A549 (cell line): ENCODE measurements around the gene UTP15. TPM values are rescaled to one million over a fixed set of nuclear protein-coding genes. Genes with fewer than 3 reads are reported as not detected.

ENCODE experiments used
- ATAC-seq, 2 experiments: fragments of 200-7000 bp in 1 of 2; fragments of >200 bp in 1 of 2; cut with Nextera tagmentation in 1 of 2; cut with Tn5 transposase in 1 of 2; 3 replicates each; pipeline versions ENCODE4 v1.8.0 to v1.9.1; 2018 to 2020; ENCODE audit warnings: mild to moderate bottlenecking in 1 of 2, moderate library complexity in 1 of 2
- CTCF ChIA-PET: fragments of 300-600 bp; sonication (Branson Sonifier 250); formaldehyde crosslinking; extraction: SDS; loops from one replicate; lab custom pipeline; 2021; ENCODE audit warnings: antibody characterized with exemption, inconsistent platforms; lab: Yijun Ruan, JAX
- POLR2A ChIA-PET: fragments of 350-600 bp; formaldehyde crosslinking; extraction: SDS; loops from one replicate; lab custom pipeline; 2021; ENCODE audit warnings: antibody characterized with exemption, inconsistent platforms; lab: Yijun Ruan, JAX
- DNase-seq, 2 experiments: peaks; one replicate each; pipeline versions ENCODE4 v3.0.0 to v3.0.0-alpha.2; 2011 to 2016; ENCODE audit warnings: low read depth in 1 of 2, low spot score in 1 of 2
- FAIRE-seq: peaks from 2 replicates; lab custom pipeline; 2011; peaks lifted over from hg19 to GRCh38; lab: Jason Lieb, UNC
- H3K27ac ChIP-seq, 2 experiments: fragments of >200 bp; sonication (Bioruptor Twin); formaldehyde crosslinking; 3 replicates each; pipeline ENCODE4 v1.5.1; 2016 to 2017
- H3K4me1 ChIP-seq: fragments of >200 bp; sonication (Bioruptor Twin); formaldehyde crosslinking; 3 replicates; pipeline ENCODE4 v1.6.1; 2016
- H3K4me2 ChIP-seq: fragments of >200 bp; sonication (Bioruptor Twin); formaldehyde crosslinking; 3 replicates; pipeline ENCODE4 v1.6.1; 2016
- H3K4me3 ChIP-seq: fragments of >200 bp; sonication (Bioruptor Twin); formaldehyde crosslinking; 3 replicates; pipeline ENCODE4 v1.5.1; 2016
- H3K9me3 ChIP-seq: fragments of >200 bp; sonication (Bioruptor Twin); formaldehyde crosslinking; 3 replicates; pipeline ENCODE4 v1.6.1; 2016
- BHLHE40 ChIP-seq: IDR thresholded peaks from 2 replicates; pipeline ENCODE4 v1.6.1; 2012; ENCODE audit warnings: low read depth, low read length, inconsistent platforms
- CHD4 ChIP-seq: fragments of 200-600 bp; sonication (generic); IDR thresholded peaks from 2 replicates; pipeline ENCODE4 v1.6.1; 2016; ENCODE audit warnings: antibody characterized with exemption, mild to moderate bottlenecking, borderline replicate concordance
- EHF ChIP-seq: fragments of 250-450 bp; sonication (Bioruptor Pico); IDR thresholded peaks from 2 replicates; pipeline ENCODE4 v1.5.0; 2020; ENCODE audit warnings: mild to moderate bottlenecking
- EP300 ChIP-seq, 2 experiments: fragments of >200 bp; sonication (Bioruptor Twin); formaldehyde crosslinking; IDR thresholded peaks; 2 replicates in 1 of 2; 3 replicates in 1 of 2; pipeline ENCODE4 v1.6.1; 2016 to 2017
- ESRRA ChIP-seq: fragments of 150-350 bp; IDR thresholded peaks from 2 replicates; pipeline ENCODE4 v1.6.1; 2014; ENCODE audit warnings: mild to moderate bottlenecking, low read length, borderline replicate concordance
- FOSB ChIP-seq: fragments of 250-450 bp; sonication (Bioruptor Pico); IDR thresholded peaks from 2 replicates; pipeline ENCODE4 v1.5.0; 2020; ENCODE audit warnings: mild to moderate bottlenecking, moderate library complexity
- FOSL2 ChIP-seq, 2 experiments: fragments of 450-650 bp in 1 of 2; fragments of >200 bp in 1 of 2; sonication (Bioruptor Twin) in 1 of 2; formaldehyde crosslinking; IDR thresholded peaks; 2 replicates each; pipeline versions ENCODE4 v1.5.0 to v1.6.1; 2016 to 2020; ENCODE audit warnings: mild to moderate bottlenecking in 1 of 2, moderate library complexity in 1 of 2
- GATA3 ChIP-seq: IDR thresholded peaks from 2 replicates; pipeline ENCODE4 v1.6.1; 2012; ENCODE audit warnings: borderline replicate concordance
- MAZ ChIP-seq: fragments of 150-350 bp; IDR thresholded peaks from 2 replicates; pipeline ENCODE4 v1.6.1; 2014; ENCODE audit warnings: antibody characterized with exemption, low read depth, low read length, borderline replicate concordance
- MYC ChIP-seq: IDR thresholded peaks from 2 replicates; pipeline ENCODE4 v1.6.1; 2012; ENCODE audit warnings: mild to moderate bottlenecking, inconsistent platforms, low read length, improper control_type of control experiment, borderline replicate concordance
- NPAS2 ChIP-seq: fragments of 250-450 bp; sonication (Bioruptor Pico); IDR thresholded peaks from 2 replicates; pipeline ENCODE4 v1.8.0; 2022; ENCODE audit warnings: mild to moderate bottlenecking, moderate library complexity, borderline replicate concordance
- POLR2A ChIP-seq: IDR thresholded peaks from 2 replicates; pipeline ENCODE4 v1.6.1; 2012; ENCODE audit warnings: mild to moderate bottlenecking, low read length
- POLR2AphosphoS2 ChIP-seq: conservative IDR thresholded peaks from 2 replicates; pipeline ENCODE4 v1.6.1; 2012; ENCODE audit warnings: low read length, improper control_type of control experiment, inconsistent platforms
- RAD21 ChIP-seq, 2 experiments: fragments of >200 bp in 1 of 2; sonication (Bioruptor Twin) in 1 of 2; formaldehyde crosslinking in 1 of 2; IDR thresholded peaks in 1 of 2; conservative IDR thresholded peaks in 1 of 2; 2 replicates in 1 of 2; 3 replicates in 1 of 2; pipeline ENCODE4 v1.6.1; 2012 to 2018; ENCODE audit warnings: inconsistent platforms in 1 of 2
- RARB ChIP-seq: fragments of 250-450 bp; sonication (Bioruptor Pico); IDR thresholded peaks from 2 replicates; pipeline ENCODE4 v1.8.0; 2021; ENCODE audit warnings: mild to moderate bottlenecking, moderate library complexity
- RFX5 ChIP-seq: fragments of 450-650 bp; IDR thresholded peaks from 2 replicates; pipeline ENCODE4 v1.7.1; 2014; ENCODE audit warnings: antibody characterized with exemption, mild to moderate bottlenecking, moderate library complexity
- RNF2 ChIP-seq: fragments of 200-600 bp; sonication (generic); IDR thresholded peaks from 2 replicates; pipeline ENCODE4 v1.6.1; 2016; ENCODE audit warnings: low read depth, mild to moderate bottlenecking, antibody characterized with exemption, moderate library complexity, borderline replicate concordance
- TFCP2L1 ChIP-seq: fragments of 250-450 bp; sonication (Bioruptor Pico); IDR thresholded peaks from 2 replicates; pipeline ENCODE4 v1.5.0; 2021; ENCODE audit warnings: mild to moderate bottlenecking
- TP53 ChIP-seq: fragments of 250-450 bp; sonication (Bioruptor Pico); IDR thresholded peaks from 2 replicates; pipeline ENCODE4 v1.5.0; 2021; ENCODE audit warnings: mild to moderate bottlenecking, moderate library complexity
- ZC3H11A ChIP-seq: fragments of 450-650 bp; IDR thresholded peaks from 2 replicates; pipeline ENCODE4 v1.6.1; 2014; ENCODE audit warnings: antibody characterized with exemption, mild to moderate bottlenecking
- ZFP36 ChIP-seq: fragments of 450-650 bp; IDR thresholded peaks from 2 replicates; pipeline ENCODE4 v1.6.1; 2014; ENCODE audit warnings: borderline replicate concordance; ENCODE audit not compliant: partially characterized antibody
- WGBS: methylation state at CpG from one replicate; pipeline ENCODE4 v1.1.6; 2017; ENCODE audit errors: missing lambda C conversion rate; 5-methylcytosine and 5-hydroxymethylcytosine counted together
- polyA plus RNA-seq, 4 experiments: library from polyadenylated mRNA; depleted of rRNA in 3 of 4; stranded (reverse); fragments of >200 nt; fragmentation: RNase III in 1 of 4; extraction: RNeasy Plus Mini Kit Qiagen cat#74134 plus additional on column Dnase treatment in 1 of 4; gene quantifications; 2 replicates in 3 of 4; 3 replicates in 1 of 4; pipeline ENCODE4 v1.2.3, GENCODE V29; 2011 to 2017
- TF ChIP-seq, protein P1 (sequence below): fragments of >200 bp; sonication (Bioruptor Twin); formaldehyde crosslinking; IDR thresholded peaks from 3 replicates; pipeline ENCODE4 v1.6.1; 2016
- TF ChIP-seq, protein P2 (sequence below): fragments of 450-650 bp; IDR thresholded peaks from 2 replicates; pipeline ENCODE4 v1.6.1; 2014; ENCODE audit warnings: antibody characterized with exemption
- TF ChIP-seq, protein P3 (sequence below): IDR thresholded peaks from 2 replicates; pipeline ENCODE4 v1.6.1; 2012
- TF ChIP-seq, protein P4 (sequence below): fragments of 250-450 bp; sonication (Bioruptor Pico); IDR thresholded peaks from 2 replicates; pipeline ENCODE4 v1.5.0; 2021; ENCODE audit warnings: mild to moderate bottlenecking, moderate library complexity, borderline replicate concordance

UTP15 gene
- polyA plus RNA-seq, 2 of the 4 experiments (the other 2 are of a cell fraction) = 21.6 to 44.0 TPM

DNA sequence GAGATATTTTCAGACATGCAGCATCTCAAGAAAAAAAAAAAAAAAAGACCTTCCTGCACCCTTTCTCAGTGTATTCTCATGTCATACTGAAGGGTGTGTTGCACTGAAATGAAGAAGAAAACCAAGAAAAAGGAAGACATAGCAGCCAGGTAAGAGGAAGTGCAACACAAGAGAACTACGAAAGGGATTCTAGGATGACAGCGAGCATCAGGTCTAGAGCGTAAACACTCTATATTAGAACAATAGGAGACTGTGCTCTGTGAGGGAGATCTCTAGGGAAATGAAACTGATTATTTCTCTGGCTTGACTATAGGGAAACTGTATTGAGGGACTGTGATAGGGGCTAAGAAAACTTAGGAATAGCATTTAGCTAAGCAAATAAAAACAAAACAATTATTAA is 37.3 kb upstream of the UTP15 start:
- Histone ChIP-seq H3K4me2 (no peak overlapping the region), H3K4me3 (no peak overlapping the region), H3K9me3 (no peaks in the 10 kb centered on the region), H3K4me1 (no peaks in the 10 kb centered on the region), H3K27ac (no peak overlapping the region)
- TF ChIP-seq TP53 (CRISPR knock-in tag) (no peak), MAZ (no peak), RARB (CRISPR knock-in tag) (no peak), FOSB (no peak), MYC (no peak), RNF2 (no peak), CHD4 (no peak), NPAS2 (CRISPR knock-in tag) (no peak), POLR2A (no peak), RFX5 (no peak), GATA3 (no peak), ZC3H11A (no peak), FOSL2 (IDR thresholded peaks at IDR 0.05) (no peak), FOSL2 (CRISPR knock-in tag; IDR thresholded peaks at IDR 0.05) (no peak), RAD21 (conservative IDR thresholded peaks at IDR 0.05 in 1 of 2, IDR thresholded peaks at IDR 0.05 in 1 of 2) (no peak), BHLHE40 (no peak)
- TF ChIP-seq, protein P1, sequence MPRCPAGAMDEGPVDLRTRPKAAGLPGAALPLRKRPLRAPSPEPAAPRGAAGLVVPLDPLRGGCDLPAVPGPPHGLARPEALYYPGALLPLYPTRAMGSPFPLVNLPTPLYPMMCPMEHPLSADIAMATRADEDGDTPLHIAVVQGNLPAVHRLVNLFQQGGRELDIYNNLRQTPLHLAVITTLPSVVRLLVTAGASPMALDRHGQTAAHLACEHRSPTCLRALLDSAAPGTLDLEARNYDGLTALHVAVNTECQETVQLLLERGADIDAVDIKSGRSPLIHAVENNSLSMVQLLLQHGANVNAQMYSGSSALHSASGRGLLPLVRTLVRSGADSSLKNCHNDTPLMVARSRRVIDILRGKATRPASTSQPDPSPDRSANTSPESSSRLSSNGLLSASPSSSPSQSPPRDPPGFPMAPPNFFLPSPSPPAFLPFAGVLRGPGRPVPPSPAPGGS = no peak
- TF ChIP-seq, protein P2, sequence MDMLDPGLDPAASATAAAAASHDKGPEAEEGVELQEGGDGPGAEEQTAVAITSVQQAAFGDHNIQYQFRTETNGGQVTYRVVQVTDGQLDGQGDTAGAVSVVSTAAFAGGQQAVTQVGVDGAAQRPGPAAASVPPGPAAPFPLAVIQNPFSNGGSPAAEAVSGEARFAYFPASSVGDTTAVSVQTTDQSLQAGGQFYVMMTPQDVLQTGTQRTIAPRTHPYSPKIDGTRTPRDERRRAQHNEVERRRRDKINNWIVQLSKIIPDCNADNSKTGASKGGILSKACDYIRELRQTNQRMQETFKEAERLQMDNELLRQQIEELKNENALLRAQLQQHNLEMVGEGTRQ = no peak
- TF ChIP-seq, protein P3, sequence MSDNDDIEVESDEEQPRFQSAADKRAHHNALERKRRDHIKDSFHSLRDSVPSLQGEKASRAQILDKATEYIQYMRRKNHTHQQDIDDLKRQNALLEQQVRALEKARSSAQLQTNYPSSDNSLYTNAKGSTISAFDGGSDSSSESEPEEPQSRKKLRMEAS = no peak
- no peak for DNase-seq
- ChIA-PET POLR2A (no interaction called here), CTCF (interaction anchor here (1.1 to 4.2 kb wide), 3 partner anchors 8 to 30 kb away, joined by 3 to 49 read pairs (median 5); partner anchors contain the start of gene BTF3)
- no peak for FAIRE-seq
- ATAC-seq = no peak
- 86% methylated on average over 3 of the region's 3 CpGs for WGBS

DNA sequence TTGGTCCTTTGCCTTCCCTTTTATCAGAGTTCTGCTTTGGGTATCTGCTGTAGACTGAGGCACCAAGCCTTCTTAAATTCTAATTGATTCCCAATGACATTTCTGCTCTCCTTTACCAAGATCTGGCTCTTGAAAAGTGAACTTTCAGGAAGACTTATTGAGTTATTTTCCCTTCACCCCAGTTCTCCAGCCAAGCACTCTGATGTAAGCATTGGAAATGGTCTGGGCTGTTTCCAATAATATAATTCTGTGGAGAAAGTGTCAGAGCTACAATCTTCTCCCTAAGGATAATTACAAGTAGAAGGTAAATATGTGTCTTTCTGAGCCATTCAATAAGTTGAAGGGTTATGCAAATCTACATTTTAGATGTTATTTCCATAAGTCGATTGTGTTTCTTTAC is 36.5 kb upstream of the UTP15 start:
- H3K9me3 ChIP-seq = no peaks in the 10 kb centered on the region; the same call in 2 of the 3 replicates
- no peak overlapping the region for H3K4me3 ChIP-seq
- H3K27ac ChIP-seq = no peak overlapping the region
- TF ChIP-seq, protein P2 = no peak
- TF ChIP-seq ZFP36 = no peak
- no peak for TF ChIP-seq ESRRA
- no peak for TF ChIP-seq EHF (CRISPR knock-in tag)
- TF ChIP-seq TP53 (CRISPR knock-in tag) = no peak
- no peak for TF ChIP-seq FOSL2 (IDR thresholded peaks at IDR 0.05)
- no peak for TF ChIP-seq FOSL2 (CRISPR knock-in tag; IDR thresholded peaks at IDR 0.05)
- TF ChIP-seq TFCP2L1 (CRISPR knock-in tag) = no peak
- TF ChIP-seq, protein P4, sequence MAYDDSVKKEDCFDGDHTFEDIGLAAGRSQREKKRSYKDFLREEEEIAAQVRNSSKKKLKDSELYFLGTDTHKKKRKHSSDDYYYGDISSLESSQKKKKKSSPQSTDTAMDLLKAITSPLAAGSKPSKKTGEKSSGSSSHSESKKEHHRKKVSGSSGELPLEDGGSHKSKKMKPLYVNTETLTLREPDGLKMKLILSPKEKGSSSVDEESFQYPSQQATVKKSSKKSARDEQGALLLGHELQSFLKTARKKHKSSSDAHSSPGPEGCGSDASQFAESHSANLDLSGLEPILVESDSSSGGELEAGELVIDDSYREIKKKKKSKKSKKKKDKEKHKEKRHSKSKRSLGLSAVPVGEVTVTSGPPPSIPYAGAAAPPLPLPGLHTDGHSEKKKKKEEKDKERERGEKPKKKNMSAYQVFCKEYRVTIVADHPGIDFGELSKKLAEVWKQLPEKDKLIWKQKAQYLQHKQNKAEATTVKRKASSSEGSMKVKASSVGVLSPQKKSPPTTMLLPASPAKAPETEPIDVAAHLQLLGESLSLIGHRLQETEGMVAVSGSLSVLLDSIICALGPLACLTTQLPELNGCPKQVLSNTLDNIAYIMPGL (CRISPR knock-in tag) = no peak
- no peak for TF ChIP-seq POLR2AphosphoS2
- TF ChIP-seq EP300 (IDR thresholded peaks at IDR 0.05) = no peak
- TF ChIP-seq RFX5 = no peak
- TF ChIP-seq GATA3 = no peak
- no peak for TF ChIP-seq ZC3H11A
- TF ChIP-seq, all 56 proteins: peak for 0
- H3K4me2 ChIP-seq = no peak overlapping the region
- no peak for FAIRE-seq
- no peak for ATAC-seq
- DNase-seq = no peak
- no peaks in the 10 kb centered on the region for H3K4me1 ChIP-seq
- 40% methylated on average over 1 of the region's 1 CpG for WGBS
- CTCF ChIA-PET = interaction anchor here (1.1 to 4.2 kb wide), 3 partner anchors 8 to 31 kb away, joined by 3 to 49 read pairs (median 5); partner anchors contain the start of gene BTF3
- POLR2A ChIA-PET = no interaction called here
